ENCODE data around the gene SPC25.

Gene SPC25

GRCh38 chr2:168904358-168904757, 14.1 kb upstream of the SPC25 start:
- 91 to 100% methylated on average over 3 of the region's 3 CpGs for WGBS, 2 experiments
- Histone ChIP-seq H3K27ac (ENCODE audit: insufficient read depth, low read depth, low read length, poor library complexity, severe bottlenecking) (no peak overlapping the region), H3K36me3 (ENCODE audit: control insufficient read depth, insufficient read depth, low read length) (no peaks in the 10 kb centered on the region), H3K27me3 (ENCODE audit: control insufficient read depth, insufficient read depth, low read length, poor library complexity, severe bottlenecking) (no peaks in the 10 kb centered on the region), H3K4me1 (ENCODE audit: control insufficient read depth, insufficient read depth, low read length) (peaks cover 11% of the 10 kb centered on the region), H3K4me3 (ENCODE audit: insufficient read depth, low read depth, low read length) (no peak overlapping the region), H3K9me3 (ENCODE audit: control insufficient read depth, low read length) (no peaks in the 10 kb centered on the region)

DNA sequence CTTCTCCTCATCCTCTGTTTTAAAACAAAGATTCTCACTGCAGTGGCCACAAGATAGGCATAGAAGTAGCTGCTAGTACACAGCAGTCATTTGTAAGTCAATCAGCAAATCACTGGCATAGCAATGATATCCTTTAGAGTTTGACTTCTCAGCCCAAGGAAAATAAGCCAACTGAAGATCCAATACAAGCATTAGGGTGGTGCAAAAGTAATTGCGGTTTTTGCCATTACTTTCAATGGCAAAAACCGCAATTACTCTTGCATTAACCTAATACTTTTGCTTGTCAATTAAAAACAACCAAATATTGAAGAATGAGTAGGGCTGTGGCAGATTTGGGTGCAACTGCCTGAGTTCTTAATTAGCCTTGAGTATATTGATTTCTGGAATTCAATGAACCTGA, 13.7 kb upstream of the SPC25 start:
- 92 to 100% methylated on average over 2 of the region's 2 CpGs for WGBS, 2 experiments
- Histone ChIP-seq H3K36me3 (ENCODE audit: control insufficient read depth, insufficient read depth, low read length) (no peaks in the 10 kb centered on the region), H3K4me1 (ENCODE audit: control insufficient read depth, insufficient read depth, low read length) (peaks cover 9% of the 10 kb centered on the region), H3K4me3 (ENCODE audit: insufficient read depth, low read depth, low read length) (no peak overlapping the region), H3K27me3 (ENCODE audit: control insufficient read depth, insufficient read depth, low read length, poor library complexity, severe bottlenecking) (no peaks in the 10 kb centered on the region), H3K9me3 (ENCODE audit: control insufficient read depth, low read length) (no peaks in the 10 kb centered on the region), H3K27ac (ENCODE audit: insufficient read depth, low read depth, low read length, poor library complexity, severe bottlenecking) (no peak overlapping the region)

- Histone ChIP-seq H3K4me1 (ENCODE audit: control insufficient read depth, insufficient read depth, low read length) (no peaks in the 10 kb centered on the region), H3K4me3 (ENCODE audit: insufficient read depth, low read depth, low read length) (no peak within 1 kb of the TSS), H3K36me3 (ENCODE audit: control insufficient read depth, insufficient read depth, low read length) (no peaks in the 10 kb centered on the region), H3K27me3 (ENCODE audit: control insufficient read depth, insufficient read depth, low read length, poor library complexity, severe bottlenecking) (no peaks in the 10 kb centered on the region), H3K9me3 (ENCODE audit: control insufficient read depth, low read length) (no peaks in the 10 kb centered on the region), H3K27ac (ENCODE audit: insufficient read depth, low read depth, low read length, poor library complexity, severe bottlenecking) (no peak within 1 kb of the TSS)
- 87 to 92% methylated on average over 5 of the region's 5 CpGs for WGBS, 2 experiments
Measured at GRCh38 chr2:168901003-168901402, 10.8 kb upstream of the SPC25 start, which contains the start of gene G6PC2. Gene G6PC2, plus strand, starts transcription at chr2:168901291. Its CDS starts 41 bp downstream, at chr2:168901332.

DNA sequence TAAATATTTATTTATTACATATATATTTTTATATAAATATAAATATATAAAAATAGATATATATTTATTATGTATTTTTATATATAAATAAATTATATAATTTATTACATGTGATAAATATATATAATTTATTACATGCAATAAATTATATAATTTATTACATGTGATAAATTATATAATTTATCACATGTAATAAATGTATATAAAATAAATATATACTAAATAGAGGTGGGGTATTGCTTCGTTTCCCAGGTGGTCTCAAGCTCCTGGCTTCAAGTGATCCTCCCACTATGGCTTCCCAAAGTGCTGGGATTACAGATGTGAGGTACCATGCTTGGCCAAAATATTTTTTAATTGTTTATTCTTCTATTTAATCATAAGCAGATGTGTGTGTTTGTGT, 7.2 kb upstream of the SPC25 start:
- Histone ChIP-seq H3K27ac (ENCODE audit: insufficient read depth, low read depth, low read length, poor library complexity, severe bottlenecking) (no peak overlapping the region), H3K27me3 (ENCODE audit: control insufficient read depth, insufficient read depth, low read length, poor library complexity, severe bottlenecking) (no peaks in the 10 kb centered on the region), H3K4me3 (ENCODE audit: insufficient read depth, low read depth, low read length) (no peak overlapping the region), H3K36me3 (ENCODE audit: control insufficient read depth, insufficient read depth, low read length) (no peaks in the 10 kb centered on the region), H3K9me3 (ENCODE audit: control insufficient read depth, low read length) (no peaks in the 10 kb centered on the region), H3K4me1 (ENCODE audit: control insufficient read depth, insufficient read depth, low read length) (no peaks in the 10 kb centered on the region)
- WGBS, 2 experiments = no CpG with 5 or more reads among the region's 1 CpG

- no peaks in the 10 kb centered on the region for H3K27me3 ChIP-seq (ENCODE audit: control insufficient read depth, insufficient read depth, low read length, poor library complexity, severe bottlenecking)
- 83% methylated on average over 2 of the region's 4 CpGs; no CpG with 5 or more reads in 1 of the 2 experiments for WGBS, 2 experiments
- H3K4me1 ChIP-seq (ENCODE audit: control insufficient read depth, insufficient read depth, low read length) = no peaks in the 10 kb centered on the region
- no peaks in the 10 kb centered on the region for H3K36me3 ChIP-seq (ENCODE audit: control insufficient read depth, insufficient read depth, low read length)
- no peaks in the 10 kb centered on the region for H3K9me3 ChIP-seq (ENCODE audit: control insufficient read depth, low read length)
- no peak overlapping the region for H3K4me3 ChIP-seq (ENCODE audit: insufficient read depth, low read depth, low read length)
- no peak overlapping the region for H3K27ac ChIP-seq (ENCODE audit: insufficient read depth, low read depth, low read length, poor library complexity, severe bottlenecking)
Measured at GRCh38 chr2:168896783-168897182, 6.6 kb upstream of the SPC25 start.

GRCh38 chr2:168895771-168896170, 5.5 kb upstream of the SPC25 start:
- Histone ChIP-seq H3K4me1 (ENCODE audit: control insufficient read depth, insufficient read depth, low read length) (no peaks in the 10 kb centered on the region), H3K4me3 (ENCODE audit: insufficient read depth, low read depth, low read length) (no peak overlapping the region), H3K36me3 (ENCODE audit: control insufficient read depth, insufficient read depth, low read length) (no peaks in the 10 kb centered on the region), H3K27ac (ENCODE audit: insufficient read depth, low read depth, low read length, poor library complexity, severe bottlenecking) (no peak overlapping the region), H3K9me3 (ENCODE audit: control insufficient read depth, low read length) (no peaks in the 10 kb centered on the region), H3K27me3 (ENCODE audit: control insufficient read depth, insufficient read depth, low read length, poor library complexity, severe bottlenecking) (no peaks in the 10 kb centered on the region)

GRCh38 chr2:168894720-168895119, 4.5 kb upstream of the SPC25 start:
- H3K4me3 ChIP-seq (ENCODE audit: insufficient read depth, low read depth, low read length) = no peak overlapping the region
- no peaks in the 10 kb centered on the region for H3K36me3 ChIP-seq (ENCODE audit: control insufficient read depth, insufficient read depth, low read length)
- H3K27ac ChIP-seq (ENCODE audit: insufficient read depth, low read depth, low read length, poor library complexity, severe bottlenecking) = no peak overlapping the region
- H3K4me1 ChIP-seq (ENCODE audit: control insufficient read depth, insufficient read depth, low read length) = no peaks in the 10 kb centered on the region
- H3K27me3 ChIP-seq (ENCODE audit: control insufficient read depth, insufficient read depth, low read length, poor library complexity, severe bottlenecking) = no peaks in the 10 kb centered on the region
- no peaks in the 10 kb centered on the region for H3K9me3 ChIP-seq (ENCODE audit: control insufficient read depth, low read length)

DNA sequence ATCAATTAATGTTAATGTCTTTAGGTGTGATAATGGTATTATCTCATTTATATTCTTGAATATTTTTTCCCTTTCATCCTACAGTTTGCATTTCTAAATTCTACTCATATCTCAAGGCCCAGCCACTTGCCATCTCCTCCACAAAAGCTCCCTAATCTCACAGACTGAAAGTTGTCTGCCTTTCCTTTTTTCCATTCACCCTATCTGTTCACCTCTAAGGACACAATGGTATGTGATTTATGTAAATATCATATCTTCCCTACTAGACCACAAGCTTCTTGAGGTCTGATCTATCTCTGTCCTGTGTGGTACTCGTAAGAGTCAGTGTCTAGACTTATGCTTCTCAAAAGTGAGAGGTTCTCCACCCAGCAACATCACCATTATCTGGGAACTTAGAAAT, 3.9 kb upstream of the SPC25 start:
- Histone ChIP-seq H3K36me3 (ENCODE audit: control insufficient read depth, insufficient read depth, low read length) (no peaks in the 10 kb centered on the region), H3K4me3 (ENCODE audit: insufficient read depth, low read depth, low read length) (no peak overlapping the region), H3K4me1 (ENCODE audit: control insufficient read depth, insufficient read depth, low read length) (peaks cover 2% of the 10 kb centered on the region), H3K9me3 (ENCODE audit: control insufficient read depth, low read length) (no peaks in the 10 kb centered on the region), H3K27ac (ENCODE audit: insufficient read depth, low read depth, low read length, poor library complexity, severe bottlenecking) (no peak overlapping the region), H3K27me3 (ENCODE audit: control insufficient read depth, insufficient read depth, low read length, poor library complexity, severe bottlenecking) (no peaks in the 10 kb centered on the region)
- WGBS, 2 experiments = 91 to 94% methylated on average over 1 of the region's 1 CpG

GRCh38 chr2:168892327-168892726, 2.1 kb upstream of the SPC25 start:
- Histone ChIP-seq H3K36me3 (ENCODE audit: control insufficient read depth, insufficient read depth, low read length) (peaks cover 2% of the 10 kb centered on the region), H3K4me3 (ENCODE audit: insufficient read depth, low read depth, low read length) (no peak overlapping the region), H3K27me3 (ENCODE audit: control insufficient read depth, insufficient read depth, low read length, poor library complexity, severe bottlenecking) (no peaks in the 10 kb centered on the region), H3K27ac (ENCODE audit: insufficient read depth, low read depth, low read length, poor library complexity, severe bottlenecking) (no peak overlapping the region), H3K4me1 (ENCODE audit: control insufficient read depth, insufficient read depth, low read length) (peaks cover 2% of the 10 kb centered on the region), H3K9me3 (ENCODE audit: control insufficient read depth, low read length) (no peaks in the 10 kb centered on the region)
- WGBS, 2 experiments = 100% methylated on average over 1 to 2 of the region's 3 CpGs

- Histone ChIP-seq H3K27me3 (ENCODE audit: control insufficient read depth, insufficient read depth, low read length, poor library complexity, severe bottlenecking) (no peaks in the 10 kb centered on the region), H3K4me3 (ENCODE audit: insufficient read depth, low read depth, low read length) (peak overlapping the region; percentile 61), H3K4me1 (ENCODE audit: control insufficient read depth, insufficient read depth, low read length) (peaks cover 2% of the 10 kb centered on the region), H3K27ac (ENCODE audit: insufficient read depth, low read depth, low read length, poor library complexity, severe bottlenecking) (no peak overlapping the region), H3K36me3 (ENCODE audit: control insufficient read depth, insufficient read depth, low read length) (peaks cover 9% of the 10 kb centered on the region), H3K9me3 (ENCODE audit: control insufficient read depth, low read length) (no peaks in the 10 kb centered on the region)
- 25 to 26% methylated on average over 2 to 3 of the region's 3 CpGs for WGBS, 2 experiments
Measured at GRCh38 chr2:168889635-168890005, 610 bp downstream of the SPC25 start.

- H3K4me3 ChIP-seq (ENCODE audit: insufficient read depth, low read depth, low read length) = no peak overlapping the region
- no peaks in the 10 kb centered on the region for H3K9me3 ChIP-seq (ENCODE audit: control insufficient read depth, low read length)
- peaks cover 2% of the 10 kb centered on the region for H3K4me1 ChIP-seq (ENCODE audit: control insufficient read depth, insufficient read depth, low read length)
- H3K36me3 ChIP-seq (ENCODE audit: control insufficient read depth, insufficient read depth, low read length) = peaks cover 9% of the 10 kb centered on the region
- 95 to 96% methylated on average over 1 of the region's 1 CpG for WGBS, 2 experiments
- H3K27me3 ChIP-seq (ENCODE audit: control insufficient read depth, insufficient read depth, low read length, poor library complexity, severe bottlenecking) = no peaks in the 10 kb centered on the region
- H3K27ac ChIP-seq (ENCODE audit: insufficient read depth, low read depth, low read length, poor library complexity, severe bottlenecking) = no peak overlapping the region
Measured at GRCh38 chr2:168884975-168885374, 5.3 kb downstream of the SPC25 start.
